ENCODE data around the gene PROSER2. TPM values are rescaled to one million over a fixed set of nuclear protein-coding genes. Genes with fewer than 3 reads are reported as not detected.

The PROSER2 gene, protein sequence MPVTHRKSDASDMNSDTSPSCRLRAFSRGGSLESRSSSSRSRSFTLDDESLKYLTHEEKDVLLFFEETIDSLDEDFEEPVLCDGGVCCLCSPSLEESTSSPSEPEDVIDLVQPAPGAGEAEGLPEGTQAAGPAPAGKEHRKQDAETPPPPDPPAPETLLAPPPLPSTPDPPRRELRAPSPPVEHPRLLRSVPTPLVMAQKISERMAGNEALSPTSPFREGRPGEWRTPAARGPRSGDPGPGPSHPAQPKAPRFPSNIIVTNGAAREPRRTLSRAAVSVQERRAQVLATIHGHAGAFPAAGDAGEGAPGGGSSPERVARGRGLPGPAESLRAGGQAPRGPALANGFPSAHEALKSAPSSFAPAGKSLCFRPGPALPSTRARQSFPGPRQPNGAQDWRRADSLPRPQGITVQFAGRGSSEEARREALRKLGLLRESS
- 10 to 100 TPM in 1 of 4 donors, 1 to 10 TPM in 3; 2.3 to 10.7 (median 3.7) TPM for total RNA-seq

DNA sequence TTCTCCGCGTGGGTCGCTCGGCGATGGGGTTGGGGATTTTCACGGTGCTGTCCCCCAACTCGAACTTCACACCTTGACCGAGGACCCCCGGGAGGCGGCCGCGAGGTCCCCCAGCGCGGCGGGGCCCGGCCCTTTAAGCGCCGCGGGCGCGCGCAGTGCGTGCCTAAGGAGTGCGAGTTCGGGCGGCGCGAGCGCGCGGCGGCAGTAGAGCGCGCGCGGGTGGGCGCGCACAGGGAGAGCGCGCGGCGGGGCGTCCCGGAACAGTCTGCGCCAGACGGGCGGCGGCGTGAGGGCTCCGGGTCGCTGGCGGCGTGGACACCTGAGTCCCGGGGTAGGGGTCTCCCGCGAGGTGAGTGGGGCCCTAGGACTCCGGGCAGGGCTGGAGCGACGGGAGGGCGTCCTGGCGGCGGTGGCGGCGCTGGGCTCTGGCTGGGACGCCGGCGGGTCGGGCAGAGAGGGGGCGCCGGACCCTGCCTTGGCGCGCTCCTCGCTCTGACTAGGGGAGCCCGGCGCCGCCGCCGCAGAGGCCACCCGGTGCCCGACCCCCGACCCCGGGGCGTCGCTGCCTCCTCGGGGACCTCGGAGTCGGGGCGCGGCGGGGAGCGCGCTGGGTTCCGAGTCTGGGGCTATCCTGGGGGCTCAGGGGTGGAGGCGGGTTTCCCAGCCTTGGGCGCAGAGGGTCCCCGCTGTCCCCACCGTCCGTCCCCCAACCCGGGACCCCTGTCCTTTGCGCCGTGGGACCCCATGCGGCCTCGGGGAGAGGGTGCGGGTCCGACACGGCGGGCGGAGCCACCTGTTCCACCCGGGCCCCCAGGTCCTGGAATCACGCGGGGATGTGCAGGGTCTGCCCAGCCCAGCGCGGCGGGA is at the start of gene PROSER2:
Gene PROSER2 (plus strand): TSS at position 235 of the 867 bp plus-strand sequence. CDS start 28,722 bp downstream, outside the sequence.
- H3K4me3 ChIP-seq = peak within 1 kb of the TSS; percentile 45 to 79 (median 63)
- peak in 2 of 3 donors; percentile 52 to 59 for DNase-seq
- H3K27me3 ChIP-seq = peaks cover 0 to 9% of the 10 kb centered on the region in 2 donors
- no peaks in the 10 kb centered on the region for H3K9me3 ChIP-seq
- peaks cover 0 to 10% (median 5%) of the 10 kb centered on the region in 4 donors for H3K4me1 ChIP-seq
- peak within 1 kb of the TSS; percentile 32 to 60 (median 46) for H3K27ac ChIP-seq
- no peaks in the 10 kb centered on the region for H3K36me3 ChIP-seq
- TF ChIP-seq, protein P1, sequence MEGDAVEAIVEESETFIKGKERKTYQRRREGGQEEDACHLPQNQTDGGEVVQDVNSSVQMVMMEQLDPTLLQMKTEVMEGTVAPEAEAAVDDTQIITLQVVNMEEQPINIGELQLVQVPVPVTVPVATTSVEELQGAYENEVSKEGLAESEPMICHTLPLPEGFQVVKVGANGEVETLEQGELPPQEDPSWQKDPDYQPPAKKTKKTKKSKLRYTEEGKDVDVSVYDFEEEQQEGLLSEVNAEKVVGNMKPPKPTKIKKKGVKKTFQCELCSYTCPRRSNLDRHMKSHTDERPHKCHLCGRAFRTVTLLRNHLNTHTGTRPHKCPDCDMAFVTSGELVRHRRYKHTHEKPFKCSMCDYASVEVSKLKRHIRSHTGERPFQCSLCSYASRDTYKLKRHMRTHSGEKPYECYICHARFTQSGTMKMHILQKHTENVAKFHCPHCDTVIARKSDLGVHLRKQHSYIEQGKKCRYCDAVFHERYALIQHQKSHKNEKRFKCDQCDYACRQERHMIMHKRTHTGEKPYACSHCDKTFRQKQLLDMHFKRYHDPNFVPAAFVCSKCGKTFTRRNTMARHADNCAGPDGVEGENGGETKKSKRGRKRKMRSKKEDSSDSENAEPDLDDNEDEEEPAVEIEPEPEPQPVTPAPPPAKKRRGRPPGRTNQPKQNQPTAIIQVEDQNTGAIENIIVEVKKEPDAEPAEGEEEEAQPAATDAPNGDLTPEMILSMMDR (IDR thresholded peaks at IDR 0.05) = no peak
- TF ChIP-seq POLR2A (IDR thresholded peaks at IDR 0.05) = peak; percentile 38 to 54

DNA sequence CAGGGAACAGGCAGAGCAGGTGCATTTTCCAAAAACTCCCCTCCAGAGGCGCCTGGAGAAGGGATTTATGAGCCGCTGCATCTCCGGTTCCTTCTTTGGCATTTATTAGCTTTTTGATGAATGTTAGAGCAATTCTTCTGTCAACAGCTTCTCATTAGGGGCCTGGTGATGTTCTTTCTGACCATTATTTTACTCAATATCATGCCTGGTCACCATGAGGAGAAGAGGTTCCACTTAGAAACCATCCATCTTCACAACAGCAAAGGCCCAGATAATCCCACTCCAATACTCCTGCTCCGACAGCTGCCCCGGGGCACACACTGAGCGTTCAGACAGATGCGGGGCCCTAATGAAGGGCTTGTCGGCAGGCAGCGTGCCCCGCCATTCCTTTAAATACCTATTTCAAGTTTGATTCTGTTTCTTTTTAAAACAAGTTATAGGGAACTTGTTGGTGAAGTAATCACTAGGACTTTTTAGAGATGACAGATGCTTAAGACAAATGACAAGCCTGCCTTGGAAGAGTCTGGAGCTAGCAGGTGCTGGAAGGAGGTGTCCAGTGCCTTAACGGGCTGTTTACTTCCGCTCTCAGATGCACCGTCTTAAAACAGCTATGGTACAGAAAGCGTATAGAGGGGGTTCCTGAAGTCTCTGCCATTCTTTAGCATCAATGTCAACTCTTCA is 49.3 kb upstream of the PROSER2 start:
- no peaks in the 10 kb centered on the region for H3K36me3 ChIP-seq
- H3K4me3 ChIP-seq = no peak overlapping the region
- H3K9me3 ChIP-seq = no peaks in the 10 kb centered on the region
- H3K27ac ChIP-seq = no peak overlapping the region
- TF ChIP-seq, protein P1 (IDR thresholded peaks at IDR 0.05) = no peak
- TF ChIP-seq POLR2A (IDR thresholded peaks at IDR 0.05) = no peak
- no peaks in the 10 kb centered on the region for H3K27me3 ChIP-seq
- DNase-seq = no peak
- H3K4me1 ChIP-seq = no peaks in the 10 kb centered on the region

DNA sequence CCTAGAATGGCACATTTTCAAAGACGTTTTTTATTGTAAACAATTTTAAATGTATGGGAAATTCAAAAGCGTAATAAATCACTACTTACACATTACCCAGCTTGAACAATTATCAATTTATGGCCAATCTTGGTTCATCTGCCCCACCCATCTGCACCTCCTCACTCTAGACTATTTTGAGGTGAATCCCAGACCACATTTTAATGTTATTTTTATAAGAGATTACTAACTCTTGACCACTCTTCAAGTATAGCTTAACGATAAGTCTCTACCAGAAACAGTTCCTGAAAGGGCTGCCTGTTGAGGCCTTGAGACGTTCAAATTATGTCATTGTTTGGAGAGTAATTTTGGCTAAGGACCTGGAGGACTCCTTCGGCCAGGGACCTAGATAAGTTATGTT is 47.7 kb upstream of the PROSER2 start:
- TF ChIP-seq, protein P1 (IDR thresholded peaks at IDR 0.05) = no peak
- TF ChIP-seq POLR2A (IDR thresholded peaks at IDR 0.05) = no peak
- no peak for DNase-seq
- Histone ChIP-seq H3K27me3 (no peaks in the 10 kb centered on the region), H3K4me3 (no peak overlapping the region), H3K9me3 (no peaks in the 10 kb centered on the region), H3K27ac (no peak overlapping the region), H3K4me1 (no peaks in the 10 kb centered on the region), H3K36me3 (no peaks in the 10 kb centered on the region)

DNA sequence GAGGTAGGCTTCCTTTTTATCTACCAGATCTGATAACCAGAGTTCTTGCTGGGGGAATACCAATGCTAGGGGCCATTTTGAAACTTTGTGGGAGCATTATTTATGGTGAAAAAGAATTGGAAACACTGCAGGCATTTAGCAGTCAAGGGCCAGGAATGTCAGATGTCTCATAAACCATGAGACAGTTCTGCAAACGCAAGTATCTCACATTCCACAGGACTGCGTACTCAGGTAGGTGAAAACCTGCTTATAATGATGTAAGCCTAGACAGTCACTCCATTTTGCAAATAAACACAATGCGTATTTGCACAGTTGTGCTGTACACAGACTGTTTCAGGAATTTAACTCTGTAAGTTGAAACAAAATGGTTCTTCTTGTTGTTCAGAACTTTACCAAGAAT is 47.1 kb upstream of the PROSER2 start:
- Histone ChIP-seq H3K9me3 (no peaks in the 10 kb centered on the region), H3K4me1 (no peaks in the 10 kb centered on the region), H3K4me3 (no peak overlapping the region), H3K27ac (no peak overlapping the region), H3K27me3 (no peaks in the 10 kb centered on the region), H3K36me3 (no peaks in the 10 kb centered on the region)
- DNase-seq = no peak
- TF ChIP-seq, protein P1 (IDR thresholded peaks at IDR 0.05) = no peak
- TF ChIP-seq POLR2A (IDR thresholded peaks at IDR 0.05) = no peak

DNA sequence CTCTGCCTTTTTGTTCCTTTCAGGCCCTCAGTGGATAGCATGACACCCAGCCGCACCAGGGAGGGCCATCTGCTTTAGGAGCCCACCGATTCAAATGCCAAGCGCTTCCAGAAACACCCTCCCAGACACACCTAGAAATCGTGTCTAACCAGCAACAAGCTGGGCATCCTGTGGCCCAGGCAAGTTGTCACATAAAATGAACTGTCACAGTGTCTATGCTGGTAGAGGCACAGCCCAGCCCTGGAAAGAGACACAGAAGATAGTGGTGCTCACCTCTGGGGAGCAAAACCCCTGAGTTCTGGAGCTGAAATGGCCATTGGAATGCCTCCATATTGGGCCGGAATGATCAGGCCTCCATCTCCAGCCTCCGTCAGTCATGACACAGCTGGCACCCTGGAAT is 42.0 kb upstream of the PROSER2 start:
- Histone ChIP-seq H3K36me3 (no peaks in the 10 kb centered on the region), H3K27me3 (no peaks in the 10 kb centered on the region), H3K4me1 (no peaks in the 10 kb centered on the region), H3K27ac (no peak overlapping the region), H3K9me3 (no peaks in the 10 kb centered on the region), H3K4me3 (no peak overlapping the region)
- no peak for TF ChIP-seq POLR2A (IDR thresholded peaks at IDR 0.05)
- TF ChIP-seq, protein P1 (IDR thresholded peaks at IDR 0.05) = no peak
- DNase-seq = no peak

Data from Peyer's patch (tissue), 4 donors.